ENCODE measurements around the gene ZNF219.
"Not testable (repeated sequence)": the region's sequence is repeated elsewhere in the genome, so short reads cannot be mapped to it uniquely, and the experiment has no call there.

DNA sequence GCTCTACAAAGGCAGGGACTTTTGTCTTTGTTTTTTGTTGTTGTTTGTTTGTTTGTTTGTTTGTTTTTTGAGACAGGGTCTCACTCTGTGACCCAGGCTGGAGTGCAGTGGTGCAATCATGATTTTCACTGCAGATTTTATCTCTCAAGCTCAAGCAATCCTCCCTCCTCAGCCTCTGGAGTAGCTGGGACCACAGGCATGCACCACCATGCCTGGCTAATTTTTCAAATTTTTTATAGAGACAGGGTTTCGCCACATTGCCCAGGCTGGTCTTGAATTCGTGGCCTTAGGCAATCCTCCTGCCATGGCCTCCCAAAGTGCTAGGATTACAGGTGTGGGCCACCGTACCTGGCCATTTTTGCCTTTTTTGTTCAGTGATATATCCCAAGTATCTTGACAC, 57.5 kb downstream of the ZNF219 start:
- TF ChIP-seq CBX5 (IDR thresholded peaks at IDR 0.05; ENCODE audit: low read depth); ZNF384 (IDR thresholded peaks at IDR 0.05; ENCODE audit: borderline replicate concordance, low read depth, low read length); SMAD1 (IDR thresholded peaks at IDR 0.05; ENCODE audit: low read depth, partially characterized antibody); CBFB (IDR thresholded peaks at IDR 0.05; ENCODE audit: low read depth); POLR2A (IDR thresholded peaks at IDR 0.05; ENCODE audit: low read depth, low read length); TAF1 (IDR thresholded peaks at IDR 0.05; ENCODE audit: borderline replicate concordance, low read depth, low read length); ESRRA (IDR thresholded peaks at IDR 0.05; ENCODE audit: low read length); RELA (IDR thresholded peaks at IDR 0.05; ENCODE audit: borderline replicate concordance, partially characterized antibody); ZSCAN29 (IDR thresholded peaks at IDR 0.05): not testable (repeated sequence)
- TF ChIP-seq, protein P1, sequence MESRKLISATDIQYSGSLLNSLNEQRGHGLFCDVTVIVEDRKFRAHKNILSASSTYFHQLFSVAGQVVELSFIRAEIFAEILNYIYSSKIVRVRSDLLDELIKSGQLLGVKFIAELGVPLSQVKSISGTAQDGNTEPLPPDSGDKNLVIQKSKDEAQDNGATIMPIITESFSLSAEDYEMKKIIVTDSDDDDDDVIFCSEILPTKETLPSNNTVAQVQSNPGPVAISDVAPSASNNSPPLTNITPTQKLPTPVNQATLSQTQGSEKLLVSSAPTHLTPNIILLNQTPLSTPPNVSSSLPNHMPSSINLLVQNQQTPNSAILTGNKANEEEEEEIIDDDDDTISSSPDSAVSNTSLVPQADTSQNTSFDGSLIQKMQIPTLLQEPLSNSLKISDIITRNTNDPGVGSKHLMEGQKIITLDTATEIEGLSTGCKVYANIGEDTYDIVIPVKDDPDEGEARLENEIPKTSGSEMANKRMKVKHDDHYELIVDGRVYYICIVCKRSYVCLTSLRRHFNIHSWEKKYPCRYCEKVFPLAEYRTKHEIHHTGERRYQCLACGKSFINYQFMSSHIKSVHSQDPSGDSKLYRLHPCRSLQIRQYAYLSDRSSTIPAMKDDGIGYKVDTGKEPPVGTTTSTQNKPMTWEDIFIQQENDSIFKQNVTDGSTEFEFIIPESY (IDR thresholded peaks at IDR 0.05) = not testable (repeated sequence)
